Cardiac fibroblast (primary cell): ENCODE results near the gene EGR4.
A peak's percentile ranks its signal among the peaks of the same experiment; 100 is the strongest.

Experiments
- DNase-seq, 2 donors: peaks; one replicate each; pipeline versions ENCODE4 v3.0.0 to v3.0.0-alpha.2; 2010; ENCODE audit warnings: low read depth in 2 of 2
- H3K4me3 ChIP-seq, 2 donors: replicated peaks in 1 of 2; 1 replicate in 1 of 2; 2 replicates in 1 of 2; pipeline ENCODE4 v1.5.1; 2011; ENCODE audit warnings: low read depth in 2 of 2, low read length in 2 of 2, mild to moderate bottlenecking in 2 of 2, moderate library complexity in 1 of 2
- TF ChIP-seq, protein P1 (sequence below): IDR thresholded peaks from one replicate; pipeline ENCODE4 v1.5.1; 2011; ENCODE audit warnings: low read depth, mild to moderate bottlenecking, low read length, inconsistent platforms

The EGR4 gene

GRCh38 chr2:73297151-73297559, 3.8 kb upstream of the EGR4 start:
- no peak for DNase-seq
- TF ChIP-seq, protein P1, sequence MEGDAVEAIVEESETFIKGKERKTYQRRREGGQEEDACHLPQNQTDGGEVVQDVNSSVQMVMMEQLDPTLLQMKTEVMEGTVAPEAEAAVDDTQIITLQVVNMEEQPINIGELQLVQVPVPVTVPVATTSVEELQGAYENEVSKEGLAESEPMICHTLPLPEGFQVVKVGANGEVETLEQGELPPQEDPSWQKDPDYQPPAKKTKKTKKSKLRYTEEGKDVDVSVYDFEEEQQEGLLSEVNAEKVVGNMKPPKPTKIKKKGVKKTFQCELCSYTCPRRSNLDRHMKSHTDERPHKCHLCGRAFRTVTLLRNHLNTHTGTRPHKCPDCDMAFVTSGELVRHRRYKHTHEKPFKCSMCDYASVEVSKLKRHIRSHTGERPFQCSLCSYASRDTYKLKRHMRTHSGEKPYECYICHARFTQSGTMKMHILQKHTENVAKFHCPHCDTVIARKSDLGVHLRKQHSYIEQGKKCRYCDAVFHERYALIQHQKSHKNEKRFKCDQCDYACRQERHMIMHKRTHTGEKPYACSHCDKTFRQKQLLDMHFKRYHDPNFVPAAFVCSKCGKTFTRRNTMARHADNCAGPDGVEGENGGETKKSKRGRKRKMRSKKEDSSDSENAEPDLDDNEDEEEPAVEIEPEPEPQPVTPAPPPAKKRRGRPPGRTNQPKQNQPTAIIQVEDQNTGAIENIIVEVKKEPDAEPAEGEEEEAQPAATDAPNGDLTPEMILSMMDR, result no peak
- H3K4me3 ChIP-seq, result no peak overlapping the region

- TF ChIP-seq, protein P1, result no peak
- no peak overlapping the region for H3K4me3 ChIP-seq
- no peak for DNase-seq
Measured at GRCh38 chr2:73295751-73296400, 2.5 kb upstream of the EGR4 start.

DNA sequence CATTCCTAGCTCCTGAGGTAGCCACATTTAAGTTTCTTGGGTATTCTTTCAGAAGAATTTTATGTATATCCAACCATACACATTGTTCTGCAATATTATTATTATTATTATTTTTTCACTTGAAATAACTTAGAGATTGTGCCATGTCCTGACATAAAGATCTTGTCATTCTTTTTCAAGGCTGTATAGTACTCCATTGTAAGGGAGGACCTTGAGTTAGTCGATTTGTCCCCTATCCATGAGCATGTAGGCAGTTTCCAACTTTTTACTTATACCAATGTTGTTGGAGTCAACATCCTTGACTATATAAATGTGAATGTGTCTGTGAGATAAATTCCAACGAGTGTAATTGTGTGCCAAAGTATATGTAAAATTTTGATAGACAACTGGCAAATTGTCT, 891 bp upstream of the EGR4 start:
- DNase-seq, result no peak
- no peak overlapping the region for H3K4me3 ChIP-seq
- TF ChIP-seq, protein P1, result no peak

GRCh38 chr2:73292906-73293533, 328 bp downstream of the EGR4 start:
- no peak for DNase-seq
- TF ChIP-seq, protein P1, result no peak
- peak overlapping the region; percentile 30 to 48 for H3K4me3 ChIP-seq

GRCh38 chr2:73292316-73292905, 937 bp downstream of the EGR4 start:
- DNase-seq, result no peak
- TF ChIP-seq, protein P1, result no peak
- H3K4me3 ChIP-seq, result no peak overlapping the region

GRCh38 chr2:73291461-73292315, 1.7 kb downstream of the EGR4 start:
- peak in 1 of 2 donors; percentile 7 for DNase-seq
- H3K4me3 ChIP-seq, result peak overlapping the region in 1 of 2 donors; percentile 23
- TF ChIP-seq, protein P1, result peak; percentile 15
